ENCODE data around the gene MTMR10.

DNA sequence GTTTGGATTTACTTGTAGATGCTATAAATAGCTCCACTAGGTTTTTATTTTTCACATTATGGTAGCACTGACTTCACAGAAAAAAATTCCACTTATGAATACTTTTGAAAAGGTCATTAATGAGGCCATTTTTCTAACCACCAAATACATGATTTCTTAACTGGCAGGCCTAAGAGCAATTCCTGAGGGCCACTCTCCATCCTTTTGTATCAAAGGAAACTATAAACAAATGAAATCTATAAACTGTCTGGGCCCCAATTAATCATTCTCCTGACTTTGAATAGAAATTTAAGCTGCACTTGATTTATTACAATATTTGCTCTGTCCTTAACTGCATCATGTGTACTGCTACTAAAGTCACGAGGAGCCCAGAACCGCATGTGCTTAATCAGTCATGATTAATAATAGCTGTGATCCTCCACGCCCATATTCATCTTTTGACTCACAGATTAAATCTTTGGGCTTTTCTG lies 25.1 kb upstream of the MTMR10 start:
- TF ChIP-seq, protein P1, sequence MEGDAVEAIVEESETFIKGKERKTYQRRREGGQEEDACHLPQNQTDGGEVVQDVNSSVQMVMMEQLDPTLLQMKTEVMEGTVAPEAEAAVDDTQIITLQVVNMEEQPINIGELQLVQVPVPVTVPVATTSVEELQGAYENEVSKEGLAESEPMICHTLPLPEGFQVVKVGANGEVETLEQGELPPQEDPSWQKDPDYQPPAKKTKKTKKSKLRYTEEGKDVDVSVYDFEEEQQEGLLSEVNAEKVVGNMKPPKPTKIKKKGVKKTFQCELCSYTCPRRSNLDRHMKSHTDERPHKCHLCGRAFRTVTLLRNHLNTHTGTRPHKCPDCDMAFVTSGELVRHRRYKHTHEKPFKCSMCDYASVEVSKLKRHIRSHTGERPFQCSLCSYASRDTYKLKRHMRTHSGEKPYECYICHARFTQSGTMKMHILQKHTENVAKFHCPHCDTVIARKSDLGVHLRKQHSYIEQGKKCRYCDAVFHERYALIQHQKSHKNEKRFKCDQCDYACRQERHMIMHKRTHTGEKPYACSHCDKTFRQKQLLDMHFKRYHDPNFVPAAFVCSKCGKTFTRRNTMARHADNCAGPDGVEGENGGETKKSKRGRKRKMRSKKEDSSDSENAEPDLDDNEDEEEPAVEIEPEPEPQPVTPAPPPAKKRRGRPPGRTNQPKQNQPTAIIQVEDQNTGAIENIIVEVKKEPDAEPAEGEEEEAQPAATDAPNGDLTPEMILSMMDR (IDR thresholded peaks at IDR 0.05): no peak
- no peak for TF ChIP-seq POLR2A (IDR thresholded peaks at IDR 0.05)

All from ovary (tissue), 3 donors.